K562 (cell line): Measurements from ENCODE around the gene GALNT18. TPM values are rescaled to one million over a fixed set of nuclear protein-coding genes. Genes with fewer than 3 reads are reported as not detected.

Experiments
- ATAC-seq: fragments of 200-7000 bp; cut with Tn5 transposase; 3 replicates; pipeline ENCODE4 v1.9.1; 2020; ENCODE audit warnings: moderate library complexity
- BruUV-seq: library from RNA; stranded (reverse); fragments of 400-500 nt; replicated peaks from 2 replicates; lab custom pipeline; 2021; lab: Mats Ljungman, UMichigan
- CTCF ChIA-PET: fragments of 300-600 bp; formaldehyde crosslinking; extraction: SDS; loops from one replicate; lab custom pipeline; 2021; ENCODE audit warnings: low intra/inter-chr PET ratio; lab: Yijun Ruan, JAX
- POLR2A ChIA-PET: fragments of 300-600, 350-650 bp; sonication (Branson Sonifier 250); formaldehyde crosslinking; extraction: SDS; loops from one replicate; lab custom pipeline; 2021; ENCODE audit warnings: antibody characterized with exemption, inconsistent platforms; lab: Yijun Ruan, JAX
- DNase-seq, 4 experiments: peaks; one replicate each; pipeline versions ENCODE4 v3.0.0 to v3.0.0-alpha.2; 2011 to 2018; ENCODE audit warnings: low spot score in 3 of 4, mixed read lengths in 3 of 4; ENCODE audit errors: extremely low read depth in 1 of 4
- FAIRE-seq: peaks from 2 replicates; lab custom pipeline; 2011; peaks lifted over from hg19 to GRCh38; lab: Jason Lieb, UNC
- H2AFZ ChIP-seq: 2 replicates; pipeline ENCODE4 v1.6.0; 2011; ENCODE audit warnings: low read depth, low read length, control low read depth, inconsistent platforms
- H3K27ac ChIP-seq: fragments of 200-600 bp; 3 replicates; pipeline ENCODE4 v1.8.0; 2011; ENCODE audit warnings: low read depth, mild to moderate bottlenecking, control low read depth, inconsistent platforms, low read length, moderate library complexity, mixed read lengths; ENCODE audit errors: extremely low read depth
- H3K27me3 ChIP-seq, 2 experiments: fragments of 300-600 bp in 1 of 2; 2 replicates in 1 of 2; 3 replicates in 1 of 2; pipeline versions ENCODE4 v1.6.0 to v1.8.0; 2011; ENCODE audit warnings: inconsistent platforms in 2 of 2, low read length in 2 of 2, mild to moderate bottlenecking in 1 of 2, mixed read lengths in 1 of 2, moderate library complexity in 1 of 2; ENCODE audit not compliant: control insufficient read depth in 2 of 2, insufficient read depth in 2 of 2
- H3K36me3 ChIP-seq: fragments of 300-600 bp; 3 replicates; pipeline ENCODE4 v1.8.0; 2011; ENCODE audit warnings: mild to moderate bottlenecking, low read length, inconsistent platforms; ENCODE audit not compliant: control insufficient read depth, insufficient read depth
- H3K4me1 ChIP-seq, 2 experiments: fragments of 200-600 bp in 1 of 2; replicated peaks in 1 of 2; 2 replicates in 1 of 2; 3 replicates in 1 of 2; pipeline versions ENCODE4 v1.5.1 to v1.8.0; 2011; ENCODE audit warnings: inconsistent platforms in 2 of 2, low read length in 2 of 2, mild to moderate bottlenecking in 1 of 2, mixed read lengths in 1 of 2, moderate library complexity in 1 of 2; ENCODE audit not compliant: control insufficient read depth in 2 of 2, insufficient read depth in 2 of 2
- H3K4me2 ChIP-seq: 2 replicates; pipeline ENCODE4 v1.6.1; 2011; ENCODE audit warnings: low read length, control low read depth, inconsistent platforms, mixed read lengths; ENCODE audit not compliant: insufficient read depth
- H3K4me3 ChIP-seq: fragments of 200-600 bp; sonication (generic), shearing (Covaris generic); 2 replicates; pipeline ENCODE4 v1.5.1; 2016; ENCODE audit warnings: control low read depth, inconsistent platforms
- H3K79me2 ChIP-seq: fragments of 200-600 bp; 3 replicates; pipeline ENCODE4 v1.8.0; 2011; ENCODE audit warnings: low read length, inconsistent platforms; ENCODE audit not compliant: control insufficient read depth, insufficient read depth
- H3K9ac ChIP-seq, 2 experiments: 2 replicates each; pipeline versions ENCODE4 v1.6.0 to v1.6.1; 2011; ENCODE audit warnings: low read depth in 2 of 2, low read length in 2 of 2, control low read depth in 1 of 2, inconsistent platforms in 1 of 2, mild to moderate bottlenecking in 1 of 2, mixed read lengths in 1 of 2; ENCODE audit not compliant: insufficient read depth in 1 of 2
- H3K9me1 ChIP-seq: one replicate; pipeline ENCODE4 v1.6.0; 2011; ENCODE audit warnings: inconsistent platforms, mild to moderate bottlenecking, low read length, moderate library complexity; ENCODE audit not compliant: control insufficient read depth, insufficient read depth
- H3K9me3 ChIP-seq: replicated peaks from 2 replicates; pipeline ENCODE4 v1.5.1; 2011; ENCODE audit warnings: low read depth, low read length, inconsistent platforms; ENCODE audit not compliant: control insufficient read depth, insufficient read depth
- H4K20me1 ChIP-seq: replicated peaks from 2 replicates; pipeline ENCODE4 v1.6.1; 2011; ENCODE audit warnings: low read length, inconsistent platforms, mixed read lengths; ENCODE audit not compliant: control insufficient read depth, insufficient read depth
- FIP1L1 ChIP-seq: fragments of 200-400 bp; formaldehyde crosslinking; IDR thresholded peaks from 2 replicates; pipeline ENCODE4 v1.6.1; 2018; ENCODE audit warnings: mild to moderate bottlenecking, low read depth, low read length; ENCODE audit not compliant: poor library complexity, severe bottlenecking
- FOS ChIP-seq: IDR thresholded peaks from 3 replicates; pipeline ENCODE4 v1.6.1; 2011; ENCODE audit not compliant: insufficient read length; ENCODE audit errors: extremely low read depth
- GABPB1 ChIP-seq: sonication (generic); formaldehyde crosslinking; IDR thresholded peaks from 2 replicates; pipeline ENCODE4 v1.8.0; 2022; ENCODE audit warnings: mild to moderate bottlenecking, missing genetic modification reagents
- KLF1 ChIP-seq: fragments of 450-650 bp; IDR thresholded peaks from 2 replicates; pipeline ENCODE4 v1.6.1; 2016; ENCODE audit warnings: missing genetic modification characterization, missing compliant biosample characterization
- KLF6 ChIP-seq: fragments of 250-450 bp; sonication (Bioruptor Pico); IDR thresholded peaks from 2 replicates; pipeline ENCODE4 v1.4.0; 2020; ENCODE audit warnings: mild to moderate bottlenecking, moderate library complexity, borderline replicate concordance
- MEIS2 ChIP-seq: fragments of 450-650 bp; IDR thresholded peaks from 2 replicates; pipeline ENCODE4 v1.6.1; 2014; ENCODE audit warnings: mild to moderate bottlenecking; ENCODE audit not compliant: partially characterized antibody
- RB1 ChIP-seq: fragments of 450-650 bp; IDR thresholded peaks from 2 replicates; pipeline ENCODE4 v1.6.1; 2017; ENCODE audit warnings: low read depth, mild to moderate bottlenecking
- RNF2 ChIP-seq: sonication (generic); IDR thresholded peaks from 2 replicates; pipeline ENCODE4 v1.6.1; 2016
- STAG1 ChIP-seq: sonication (generic); formaldehyde crosslinking; IDR thresholded peaks from 2 replicates; pipeline ENCODE4 v1.5.0; 2020; ENCODE audit warnings: missing genetic modification reagents, borderline replicate concordance
- SUPT5H ChIP-seq: fragments of 450-650 bp; IDR thresholded peaks from 2 replicates; pipeline ENCODE4 v1.6.1; 2016
- TAF9B ChIP-seq: fragments of 450-650 bp; IDR thresholded peaks from 2 replicates; pipeline ENCODE4 v1.6.1; 2018; ENCODE audit warnings: mild to moderate bottlenecking; ENCODE audit not compliant: partially characterized antibody
- THRAP3 ChIP-seq: fragments of 450-650 bp; IDR thresholded peaks from 2 replicates; pipeline ENCODE4 v1.6.1; 2016; ENCODE audit warnings: mild to moderate bottlenecking, inconsistent platforms, borderline replicate concordance
- U2AF2 ChIP-seq: fragments of 200-400 bp; formaldehyde crosslinking; optimal IDR thresholded peaks from 2 replicates; pipeline ENCODE3; 2017; ENCODE audit warnings: low read depth, mild to moderate bottlenecking, low read length
- WHSC1 ChIP-seq: IDR thresholded peaks from one replicate; pipeline ENCODE4 v1.6.1; 2012; ENCODE audit warnings: low read length, control low read depth, inconsistent platforms
- ZBTB1 ChIP-seq: sonication (generic); formaldehyde crosslinking; IDR thresholded peaks from 2 replicates; pipeline ENCODE4 v1.8.1; 2023; ENCODE audit warnings: missing genetic modification reagents, low read depth, mild to moderate bottlenecking, borderline replicate concordance
- ZNF174 ChIP-seq: fragments of 250-450 bp; sonication (Bioruptor Pico); IDR thresholded peaks from 2 replicates; pipeline ENCODE4 v1.4.0; 2020; ENCODE audit warnings: mild to moderate bottlenecking
- ZNF212 ChIP-seq: fragments of 450-650 bp; formaldehyde crosslinking; IDR thresholded peaks from 2 replicates; pipeline ENCODE4 v1.4.0; 2020; ENCODE audit warnings: mild to moderate bottlenecking
- ZNF75A ChIP-seq: fragments of 450-650 bp; formaldehyde crosslinking; IDR thresholded peaks from 2 replicates; pipeline ENCODE4 v1.4.0; 2020; ENCODE audit warnings: mild to moderate bottlenecking
- WGBS: fragments of 100-300 bp; shearing (Covaris generic); methylation state at CpG from one replicate; pipeline ENCODE4 v1.1.6; 2016; ENCODE audit warnings: low coverage, mixed read lengths; ENCODE audit not compliant: insufficient coverage; ENCODE audit errors: missing lambda C conversion rate; 5-methylcytosine and 5-hydroxymethylcytosine counted together
- in situ Hi-C: fragments of 300-500 bp; cut with MboI; formaldehyde crosslinking; loops from 4 replicates; pipeline ENCODE4 v1.15.0; 2018; ENCODE audit warnings: inconsistent platforms, mixed read lengths
- intact Hi-C: fragments of 100-400 bp; cut with micrococcal nuclease; formaldehyde crosslinking; loops from 2 replicates; pipeline ENCODE4 v1.14.2; 2022
- polyA plus RNA-seq, 8 experiments: library from polyadenylated mRNA; depleted of rRNA in 4 of 8; stranded (reverse) in 5 of 8; unstranded in 3 of 8; fragments of >200 nt; fragmentation: Nextera tagmentation in 2 of 8; fragmentation: Illumina TruSeq in 1 of 8; extraction: Ambion mirVana in 2 of 8; extraction: Trizol in 1 of 8; gene quantifications; 2 replicates each; pipeline versions ENCODE4 v1.2.1 to v1.2.3, GENCODE V29; 2011 to 2014; ENCODE audit warnings: inconsistent platforms in 1 of 8, missing spikeins in 1 of 8
- total RNA-seq, 7 experiments: library from RNA; depleted of rRNA in 6 of 7; stranded (reverse); fragments of >200 nt in 6 of 7; fragmentation: Illumina TruSeq in 2 of 7; extraction: Trizol in 2 of 7; gene quantifications; 2 replicates each; pipeline versions ENCODE4 v1.2.1 to v1.2.3, GENCODE V29; 2011 to 2021; ENCODE audit warnings: low replicate concordance in 1 of 7
- TF ChIP-seq, protein P1 (sequence below): fragments of 250-450 bp; sonication (Bioruptor Pico); IDR thresholded peaks from 2 replicates; pipeline ENCODE4 v1.5.0; 2020; ENCODE audit warnings: mild to moderate bottlenecking
- TF ChIP-seq, protein P2 (sequence below): fragments of 450-650 bp; IDR thresholded peaks from 2 replicates; pipeline ENCODE4 v1.6.1; 2016

The GALNT18 gene
- total and polyA plus RNA-seq, 9 of the 15 experiments (the other 6 are each of a cell fraction or from before 2014, with no cell fraction given), result not detected

DNA sequence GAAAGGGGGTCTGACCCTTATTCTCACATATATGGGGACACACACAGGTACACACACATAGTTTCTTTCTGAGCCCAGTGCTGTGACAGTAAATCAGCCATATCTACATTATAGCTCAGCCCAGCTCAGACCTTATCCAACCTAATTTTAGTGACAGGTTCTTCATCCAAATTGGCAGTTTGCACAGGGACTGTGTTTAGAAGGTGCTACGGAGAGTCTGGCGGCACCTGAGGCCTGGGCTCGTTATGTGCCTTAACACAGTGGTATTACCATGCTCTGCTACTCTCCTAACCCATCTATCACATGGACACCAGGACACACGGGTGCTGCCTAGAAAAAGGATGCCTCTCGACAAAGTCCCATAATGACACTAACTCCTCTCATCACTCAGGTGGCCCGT lies 109.3 kb downstream of the GALNT18 start:
- Histone ChIP-seq H3K4me2 (no peak overlapping the region), H3K27ac (no peak overlapping the region), H2AFZ (no peak overlapping the region), H3K4me3 (no peak overlapping the region), H3K27me3 (peaks cover 0 to 16% of the 10 kb centered on the region in 2 experiments; a peak in 3 of 5 replicates), H3K9me1 (no peaks in the 10 kb centered on the region), H3K4me1 (no peaks in the 10 kb centered on the region), H3K9me3 (no peaks in the 10 kb centered on the region), H4K20me1 (no peaks in the 10 kb centered on the region; the same call in 1 of the 2 replicates), H3K36me3 (no peaks in the 10 kb centered on the region), H3K9ac (no peak overlapping the region), H3K79me2 (no peaks in the 10 kb centered on the region)
- no TSS peak for BruUV-seq
- TF ChIP-seq ZNF174 (CRISPR knock-in tag), result no peak
- TF ChIP-seq RNF2, result no peak
- no peak for TF ChIP-seq ZBTB1
- TF ChIP-seq FOS, result no peak
- TF ChIP-seq, protein P1, sequence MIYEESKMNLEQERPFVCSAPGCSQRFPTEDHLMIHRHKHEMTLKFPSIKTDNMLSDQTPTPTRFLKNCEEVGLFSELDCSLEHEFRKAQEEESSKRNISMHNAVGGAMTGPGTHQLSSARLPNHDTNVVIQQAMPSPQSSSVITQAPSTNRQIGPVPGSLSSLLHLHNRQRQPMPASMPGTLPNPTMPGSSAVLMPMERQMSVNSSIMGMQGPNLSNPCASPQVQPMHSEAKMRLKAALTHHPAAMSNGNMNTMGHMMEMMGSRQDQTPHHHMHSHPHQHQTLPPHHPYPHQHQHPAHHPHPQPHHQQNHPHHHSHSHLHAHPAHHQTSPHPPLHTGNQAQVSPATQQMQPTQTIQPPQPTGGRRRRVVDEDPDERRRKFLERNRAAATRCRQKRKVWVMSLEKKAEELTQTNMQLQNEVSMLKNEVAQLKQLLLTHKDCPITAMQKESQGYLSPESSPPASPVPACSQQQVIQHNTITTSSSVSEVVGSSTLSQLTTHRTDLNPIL, result no peak
- TF ChIP-seq THRAP3, result no peak
- no peak for TF ChIP-seq ZNF75A
- TF ChIP-seq FIP1L1, result no peak
- TF ChIP-seq KLF1 (tag), result no peak
- TF ChIP-seq KLF6 (CRISPR knock-in tag), result no peak
- no peak for TF ChIP-seq STAG1 (CRISPR knock-in tag)
- TF ChIP-seq ZNF212 (CRISPR knock-in tag), result no peak
- TF ChIP-seq, protein P2, sequence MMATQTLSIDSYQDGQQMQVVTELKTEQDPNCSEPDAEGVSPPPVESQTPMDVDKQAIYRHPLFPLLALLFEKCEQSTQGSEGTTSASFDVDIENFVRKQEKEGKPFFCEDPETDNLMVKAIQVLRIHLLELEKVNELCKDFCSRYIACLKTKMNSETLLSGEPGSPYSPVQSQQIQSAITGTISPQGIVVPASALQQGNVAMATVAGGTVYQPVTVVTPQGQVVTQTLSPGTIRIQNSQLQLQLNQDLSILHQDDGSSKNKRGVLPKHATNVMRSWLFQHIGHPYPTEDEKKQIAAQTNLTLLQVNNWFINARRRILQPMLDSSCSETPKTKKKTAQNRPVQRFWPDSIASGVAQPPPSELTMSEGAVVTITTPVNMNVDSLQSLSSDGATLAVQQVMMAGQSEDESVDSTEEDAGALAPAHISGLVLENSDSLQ, result no peak
- TF ChIP-seq WHSC1, result no peak
- no peak for TF ChIP-seq TAF9B
- no peak for TF ChIP-seq SUPT5H
- no peak for TF ChIP-seq GABPB1
- TF ChIP-seq U2AF2, result no peak
- no peak for TF ChIP-seq RB1
- TF ChIP-seq MEIS2, result no peak
- FAIRE-seq (no peak), DNase-seq (no peak), ATAC-seq (no peak)
- ChIA-PET POLR2A (no interaction called here), CTCF (no interaction called here)
- in situ Hi-C loops, result no loop called here
- intact Hi-C loops, result no loop called here
- 2% methylated on average over 6 of the region's 6 CpGs for whole genome bisulfite sequencing
